ENCODE measurements around the gene SWAP70. TPM values are rescaled to one million over a fixed set of nuclear protein-coding genes. Genes with fewer than 3 reads are reported as not detected.
"Not testable (repeated sequence)": the region's sequence is repeated elsewhere in the genome, so short reads cannot be mapped to it uniquely, and the experiment has no call there.

Gene SWAP70
- total and polyA plus RNA-seq, 2 donors (not counting 1 experiment from before 2014, with no cell fraction given), result 45.1 to 74.4 TPM

DNA sequence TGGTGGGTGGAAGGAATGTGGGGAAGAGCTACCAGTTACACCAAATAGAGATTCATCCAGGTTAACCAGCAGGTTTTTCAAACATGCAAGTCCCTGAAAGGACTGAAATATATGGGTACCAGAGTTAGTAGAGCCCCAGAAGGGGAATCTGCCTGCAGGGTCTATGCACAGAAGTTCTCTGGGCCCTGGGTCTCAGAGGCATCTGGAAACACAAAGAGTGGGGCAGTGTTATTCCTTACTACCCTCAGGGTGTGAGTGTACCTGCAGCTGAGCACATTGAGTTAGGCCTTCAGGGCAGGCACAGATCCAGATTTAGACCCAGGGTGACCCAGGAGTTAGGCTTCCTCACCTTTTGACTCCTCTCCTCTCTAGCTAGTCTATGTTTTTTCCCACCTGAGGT lies 43.9 kb upstream of the SWAP70 start:
- H2AFZ ChIP-seq (ENCODE audit: low read length), result no peak overlapping the region
- H3K4me1 ChIP-seq (ENCODE audit: control insufficient read depth, extremely low read depth, insufficient read depth, low read length), result peaks cover 12% of the 10 kb centered on the region
- no peak overlapping the region for H3K27ac ChIP-seq (ENCODE audit: insufficient read depth, low read length)
- no peak overlapping the region for H3K4me3 ChIP-seq (replicated peaks in 1 of 4; ENCODE audit: control extremely low read depth in 1 of 4, insufficient read depth in 1 of 4, low read depth in 3 of 4, low read length in 4 of 4)
- H4K20me1 ChIP-seq (ENCODE audit: control insufficient read depth, extremely low read depth, insufficient read depth, low read length), result no peaks in the 10 kb centered on the region
- H3K27me3 ChIP-seq (ENCODE audit: control insufficient read depth, insufficient read depth, low read length), result no peaks in the 10 kb centered on the region
- no peak for DNase-seq (ENCODE audit: low read depth in 2 of 2)
- no peak overlapping the region for H3K9ac ChIP-seq (ENCODE audit: insufficient read depth, low read length)
- H3K9me3 ChIP-seq (ENCODE audit: control insufficient read depth, insufficient read depth, low read depth, low read length), result no peaks in the 10 kb centered on the region
- H3K36me3 ChIP-seq (ENCODE audit: control insufficient read depth, insufficient read depth, low read length), result no peaks in the 10 kb centered on the region
- H3K79me2 ChIP-seq (ENCODE audit: control insufficient read depth, insufficient read depth, low read length), result no peaks in the 10 kb centered on the region
- no peak overlapping the region for H3K4me2 ChIP-seq (ENCODE audit: extremely low read depth, insufficient read depth, low read length)
- no peak for TF ChIP-seq EZH2 (IDR thresholded peaks at IDR 0.05; ENCODE audit: low read length, missing control alignments)
- TF ChIP-seq, protein P1, sequence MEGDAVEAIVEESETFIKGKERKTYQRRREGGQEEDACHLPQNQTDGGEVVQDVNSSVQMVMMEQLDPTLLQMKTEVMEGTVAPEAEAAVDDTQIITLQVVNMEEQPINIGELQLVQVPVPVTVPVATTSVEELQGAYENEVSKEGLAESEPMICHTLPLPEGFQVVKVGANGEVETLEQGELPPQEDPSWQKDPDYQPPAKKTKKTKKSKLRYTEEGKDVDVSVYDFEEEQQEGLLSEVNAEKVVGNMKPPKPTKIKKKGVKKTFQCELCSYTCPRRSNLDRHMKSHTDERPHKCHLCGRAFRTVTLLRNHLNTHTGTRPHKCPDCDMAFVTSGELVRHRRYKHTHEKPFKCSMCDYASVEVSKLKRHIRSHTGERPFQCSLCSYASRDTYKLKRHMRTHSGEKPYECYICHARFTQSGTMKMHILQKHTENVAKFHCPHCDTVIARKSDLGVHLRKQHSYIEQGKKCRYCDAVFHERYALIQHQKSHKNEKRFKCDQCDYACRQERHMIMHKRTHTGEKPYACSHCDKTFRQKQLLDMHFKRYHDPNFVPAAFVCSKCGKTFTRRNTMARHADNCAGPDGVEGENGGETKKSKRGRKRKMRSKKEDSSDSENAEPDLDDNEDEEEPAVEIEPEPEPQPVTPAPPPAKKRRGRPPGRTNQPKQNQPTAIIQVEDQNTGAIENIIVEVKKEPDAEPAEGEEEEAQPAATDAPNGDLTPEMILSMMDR (conservative IDR thresholded peaks at IDR 0.05 in 1 of 2, IDR thresholded peaks at IDR 0.05 in 1 of 2; ENCODE audit: low read depth in 1 of 2, low read length in 2 of 2), result no peak

DNA sequence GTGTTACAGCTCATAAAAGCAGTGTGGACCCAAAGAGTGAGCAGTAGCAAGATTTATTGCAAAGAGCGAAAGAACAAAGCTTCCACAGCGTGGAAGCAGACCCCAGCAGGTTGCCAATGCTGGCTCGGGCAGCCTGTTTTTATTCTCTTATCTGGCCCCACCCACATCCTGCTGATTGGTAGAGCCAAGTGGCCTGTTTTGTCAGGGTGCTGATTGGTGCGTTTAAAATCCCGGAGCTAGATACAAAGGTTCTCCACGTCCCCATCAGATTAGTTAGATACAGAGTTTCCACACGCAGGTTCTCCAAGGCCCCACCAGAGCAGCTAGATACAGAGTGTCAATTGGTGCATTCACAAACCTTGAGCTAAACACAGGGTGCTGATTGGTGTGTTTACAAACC lies 41.5 kb upstream of the SWAP70 start:
- not testable (repeated sequence) for H4K20me1 ChIP-seq (ENCODE audit: control insufficient read depth, extremely low read depth, insufficient read depth, low read length)

GRCh38 chr11:9623053-9623452 lies 40.8 kb upstream of the SWAP70 start:
- not testable (repeated sequence) for H4K20me1 ChIP-seq (ENCODE audit: control insufficient read depth, extremely low read depth, insufficient read depth, low read length); H3K9ac ChIP-seq (ENCODE audit: insufficient read depth, low read length); H3K79me2 ChIP-seq (ENCODE audit: control insufficient read depth, insufficient read depth, low read length); DNase-seq (ENCODE audit: low read depth in 2 of 2); H3K4me3 ChIP-seq (replicated peaks in 1 of 4; ENCODE audit: control extremely low read depth in 1 of 4, insufficient read depth in 1 of 4, low read depth in 3 of 4, low read length in 4 of 4); H2AFZ ChIP-seq (ENCODE audit: low read length); H3K27ac ChIP-seq (ENCODE audit: insufficient read depth, low read length); H3K36me3 ChIP-seq (ENCODE audit: control insufficient read depth, insufficient read depth, low read length); H3K4me1 ChIP-seq (ENCODE audit: control insufficient read depth, extremely low read depth, insufficient read depth, low read length); H3K27me3 ChIP-seq (ENCODE audit: control insufficient read depth, insufficient read depth, low read length); H3K4me2 ChIP-seq (ENCODE audit: extremely low read depth, insufficient read depth, low read length); H3K9me3 ChIP-seq (ENCODE audit: control insufficient read depth, insufficient read depth, low read depth, low read length)

More for the DNA sequence above, 41.5 kb upstream of the SWAP70 start:
- not testable (repeated sequence) for H3K79me2 ChIP-seq (ENCODE audit: control insufficient read depth, insufficient read depth, low read length); H3K9me3 ChIP-seq (ENCODE audit: control insufficient read depth, insufficient read depth, low read depth, low read length); H2AFZ ChIP-seq (ENCODE audit: low read length); H3K27ac ChIP-seq (ENCODE audit: insufficient read depth, low read length); H3K9ac ChIP-seq (ENCODE audit: insufficient read depth, low read length); DNase-seq (ENCODE audit: low read depth in 2 of 2); H3K4me2 ChIP-seq (ENCODE audit: extremely low read depth, insufficient read depth, low read length); H3K4me3 ChIP-seq (replicated peaks in 1 of 4; ENCODE audit: control extremely low read depth in 1 of 4, insufficient read depth in 1 of 4, low read depth in 3 of 4, low read length in 4 of 4); H3K36me3 ChIP-seq (ENCODE audit: control insufficient read depth, insufficient read depth, low read length); H3K27me3 ChIP-seq (ENCODE audit: control insufficient read depth, insufficient read depth, low read length); H3K4me1 ChIP-seq (ENCODE audit: control insufficient read depth, extremely low read depth, insufficient read depth, low read length)

DNA sequence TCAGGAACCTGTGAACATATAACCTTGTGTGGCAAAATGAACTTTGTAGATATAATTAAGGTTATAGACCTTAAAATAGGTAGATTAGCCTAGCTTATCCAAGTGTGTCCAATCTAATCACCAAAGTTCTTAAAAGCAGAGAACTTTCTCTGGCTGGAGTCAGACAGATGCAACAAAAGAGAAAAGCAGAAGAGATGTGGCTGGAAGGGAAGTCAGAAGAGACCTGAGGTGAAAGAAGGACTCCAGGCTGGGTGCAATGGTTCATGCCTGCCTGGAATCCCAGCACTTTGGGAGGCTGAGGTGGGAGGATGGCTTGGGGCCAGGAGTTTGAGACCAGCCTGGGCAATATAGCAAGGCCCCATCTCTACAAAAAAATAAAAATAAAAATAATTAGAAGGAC lies 39.4 kb upstream of the SWAP70 start:
- H3K4me3 ChIP-seq (replicated peaks in 1 of 4; ENCODE audit: control extremely low read depth in 1 of 4, insufficient read depth in 1 of 4, low read depth in 3 of 4, low read length in 4 of 4), result no peak overlapping the region
- no peaks in the 10 kb centered on the region for H3K4me1 ChIP-seq (ENCODE audit: control insufficient read depth, extremely low read depth, insufficient read depth, low read length)
- no peak overlapping the region for H2AFZ ChIP-seq (ENCODE audit: low read length)
- no peaks in the 10 kb centered on the region for H4K20me1 ChIP-seq (ENCODE audit: control insufficient read depth, extremely low read depth, insufficient read depth, low read length)
- H3K9ac ChIP-seq (ENCODE audit: insufficient read depth, low read length), result no peak overlapping the region
- DNase-seq (ENCODE audit: low read depth in 2 of 2), result no peak
- TF ChIP-seq, protein P1 (conservative IDR thresholded peaks at IDR 0.05 in 1 of 2, IDR thresholded peaks at IDR 0.05 in 1 of 2; ENCODE audit: low read depth in 1 of 2, low read length in 2 of 2), result no peak
- no peak overlapping the region for H3K27ac ChIP-seq (ENCODE audit: insufficient read depth, low read length)
- H3K27me3 ChIP-seq (ENCODE audit: control insufficient read depth, insufficient read depth, low read length), result no peaks in the 10 kb centered on the region
- H3K36me3 ChIP-seq (ENCODE audit: control insufficient read depth, insufficient read depth, low read length), result no peaks in the 10 kb centered on the region
- no peak overlapping the region for H3K4me2 ChIP-seq (ENCODE audit: extremely low read depth, insufficient read depth, low read length)
- no peaks in the 10 kb centered on the region for H3K9me3 ChIP-seq (ENCODE audit: control insufficient read depth, insufficient read depth, low read depth, low read length)
- no peaks in the 10 kb centered on the region for H3K79me2 ChIP-seq (ENCODE audit: control insufficient read depth, insufficient read depth, low read length)

Measured in fibroblast of lung (primary cell).